Stimulated activated CD8-positive, alpha-beta memory T cell treated with anti-CD3 and anti-CD28 coated beads, Interleukin-4, amount 100 ng/mL, for 1 hour (primary cell): ENCODE results near the gene TCF12.

Experiments
- DNase-seq, 2 donors: peaks; one replicate each; pipeline ENCODE4 v3.0.0-alpha.2; 2020; ENCODE audit warnings: low read depth in 2 of 2, low spot score in 1 of 2

The TCF12 gene

DNA sequence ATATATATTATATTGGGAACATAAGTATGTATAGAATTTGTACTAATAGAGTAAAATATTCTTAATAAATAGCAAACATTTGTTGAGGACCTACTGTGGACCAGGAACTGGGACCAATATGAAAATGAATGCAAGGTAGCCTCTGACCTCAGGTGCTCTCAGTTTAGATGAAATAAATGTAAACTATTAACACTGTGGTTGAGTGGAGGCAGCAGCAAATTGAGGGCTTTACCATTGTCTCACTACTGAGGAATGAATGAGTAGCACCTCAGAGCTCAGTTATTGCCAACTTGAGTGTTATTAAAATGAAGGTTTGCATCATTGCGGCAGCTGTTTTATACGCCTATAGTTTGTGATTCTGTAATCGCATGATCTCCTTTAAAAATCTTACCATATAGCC is 366.9 kb downstream of the TCF12 start:
- DNase-seq, result no peak

DNA sequence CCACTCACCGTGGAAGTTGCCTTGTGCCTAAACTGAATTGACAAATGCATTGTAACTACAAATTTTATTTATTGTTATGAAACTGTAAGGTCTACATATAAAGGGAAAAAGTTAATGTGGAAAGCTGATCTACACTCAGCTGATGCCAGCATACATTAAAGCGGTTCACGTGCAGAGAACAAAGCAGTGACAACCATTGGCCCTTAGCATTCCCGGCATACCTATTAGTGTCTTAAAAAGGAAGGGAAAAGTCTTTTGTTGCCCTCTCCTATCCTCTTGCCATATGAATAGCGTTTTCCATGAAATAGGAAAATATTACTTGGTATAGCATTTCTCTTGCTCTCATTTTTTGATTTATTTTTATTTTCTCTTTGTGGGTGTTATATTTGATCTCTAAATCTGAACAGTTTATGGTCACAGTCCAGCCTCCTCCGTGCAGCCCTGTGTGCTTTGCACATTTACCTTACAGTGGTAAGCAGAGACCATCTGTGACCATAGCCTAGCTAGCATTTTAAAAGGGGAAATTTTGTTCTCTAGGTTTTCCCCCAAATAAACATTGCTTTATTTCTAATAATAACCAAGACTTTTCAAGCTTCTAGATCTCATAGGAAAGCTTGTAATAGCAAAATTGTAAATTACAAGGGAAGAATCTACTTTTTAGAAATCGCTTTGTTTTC is 368.1 kb downstream of the TCF12 start:
- no peak for DNase-seq

DNA sequence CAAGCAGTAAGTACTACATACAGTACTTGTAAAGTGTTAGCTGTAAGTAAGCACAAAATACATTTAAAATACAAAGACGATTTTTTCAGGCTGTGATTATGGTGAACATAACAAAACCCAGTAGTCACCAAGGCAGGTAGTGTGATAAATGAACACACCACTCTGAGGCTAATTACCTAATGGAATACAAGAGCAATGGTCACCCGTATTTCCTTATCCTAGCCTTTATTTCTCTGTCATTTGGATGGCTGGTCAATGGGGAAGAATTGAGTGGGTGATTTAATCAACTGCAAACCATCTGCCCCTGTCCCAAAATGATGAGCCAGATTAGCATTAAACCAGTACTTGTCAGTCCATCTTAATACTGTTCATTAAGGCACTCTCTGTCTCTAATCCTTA is 368.7 kb downstream of the TCF12 start:
- no peak for DNase-seq

DNA sequence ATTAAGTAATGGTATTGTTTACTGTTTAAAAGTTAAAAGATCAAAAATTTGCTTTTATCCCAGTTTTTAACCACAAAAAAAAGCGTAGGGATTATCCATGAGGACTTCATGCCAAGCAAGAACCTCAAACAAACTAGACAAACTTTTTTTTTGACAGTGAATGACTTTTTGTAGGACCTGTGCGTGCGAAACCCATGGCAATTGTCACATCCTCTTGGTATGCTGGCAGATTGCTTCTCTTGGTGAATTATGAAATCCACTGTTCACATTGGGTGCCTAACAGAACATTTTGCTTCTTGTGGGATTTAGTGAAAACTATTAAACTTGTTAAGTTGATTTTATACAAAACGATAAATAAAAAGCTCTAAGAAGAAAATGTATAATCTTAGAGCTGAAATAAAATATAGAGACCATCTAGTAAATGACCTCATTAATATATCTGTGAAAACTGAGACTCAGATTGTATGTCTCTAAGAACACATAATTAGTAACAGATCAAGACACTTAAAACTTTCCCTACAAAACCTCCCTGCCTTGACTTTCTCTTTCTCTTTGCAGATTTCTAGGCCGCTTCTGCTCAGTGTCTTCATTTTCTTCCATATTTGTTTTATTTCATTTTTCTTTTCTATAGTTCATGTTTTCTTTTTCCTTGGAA is 370.6 kb downstream of the TCF12 start:
- DNase-seq, result no peak

DNA sequence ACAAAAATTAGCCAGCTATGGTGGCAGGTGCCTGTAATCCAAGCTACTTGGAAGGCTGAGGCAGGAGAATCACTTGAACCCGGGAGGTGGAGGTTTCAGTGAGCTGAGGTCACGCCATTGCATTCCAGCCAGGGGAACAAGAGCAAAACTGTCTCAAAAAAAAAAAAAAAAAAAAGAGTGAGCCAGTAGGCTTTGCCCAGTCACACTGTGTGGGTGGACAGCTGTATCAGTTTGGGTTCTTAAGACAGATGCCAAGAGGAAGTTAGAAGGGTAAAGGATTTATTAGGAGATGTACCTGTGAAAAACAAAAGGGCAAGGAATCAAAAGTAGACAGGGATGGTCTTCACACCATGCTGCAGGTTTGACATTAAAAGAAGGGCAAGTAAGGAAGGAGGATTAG is 371.7 kb downstream of the TCF12 start:
- no peak for DNase-seq

DNA sequence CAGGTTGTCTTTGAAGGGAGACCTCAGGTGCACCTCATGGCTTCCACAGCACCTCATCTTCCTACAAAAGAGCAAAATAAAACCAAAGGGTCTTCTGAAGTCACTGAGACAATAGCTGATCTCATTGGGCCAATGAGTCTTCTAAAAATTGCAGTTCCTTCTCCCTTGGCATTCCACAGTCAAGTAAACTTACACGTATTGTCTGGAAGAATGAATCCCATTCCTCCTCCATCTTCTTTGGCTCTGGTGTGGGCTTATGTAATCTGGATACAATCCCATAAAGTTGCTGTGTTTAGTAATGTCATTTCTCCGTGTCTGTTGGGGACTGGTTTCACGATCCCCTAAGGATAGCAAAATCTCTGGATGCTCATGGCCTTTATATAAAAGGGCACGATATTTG is 372.4 kb downstream of the TCF12 start:
- DNase-seq, result no peak

DNA sequence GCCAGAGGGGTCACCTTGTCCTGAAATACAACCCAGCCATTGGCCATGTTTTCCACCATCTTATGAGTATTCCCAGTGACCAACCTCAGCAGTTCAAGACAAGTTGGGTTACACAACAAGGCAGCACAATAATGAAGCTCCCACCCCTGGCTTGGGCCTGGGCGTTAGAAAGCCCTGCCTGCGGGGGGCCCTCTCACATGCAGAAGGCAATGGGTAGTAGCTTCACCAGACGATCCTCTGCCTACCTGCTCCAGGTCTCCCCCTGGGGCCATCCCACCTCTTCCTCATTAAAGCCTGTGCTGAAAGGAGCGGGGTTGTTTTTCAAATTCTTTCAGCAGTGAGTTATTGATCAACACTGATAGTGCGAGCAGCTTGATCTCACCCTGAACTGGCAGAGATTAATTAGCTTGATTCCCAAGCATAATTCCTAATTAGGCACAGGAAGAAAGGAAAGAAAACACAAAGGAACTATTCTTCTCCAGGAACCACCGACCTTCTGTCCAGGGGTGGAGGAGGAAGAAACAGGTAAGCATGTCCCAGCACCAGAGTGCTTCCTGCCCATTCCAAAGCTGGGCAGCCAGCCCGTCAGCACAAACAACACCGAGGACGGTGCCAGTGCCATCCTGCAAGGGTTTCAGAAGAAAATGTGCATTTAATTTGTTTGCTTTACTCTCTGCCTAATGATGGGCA is 378.2 kb downstream of the TCF12 start:
- DNase-seq, result no peak

DNA sequence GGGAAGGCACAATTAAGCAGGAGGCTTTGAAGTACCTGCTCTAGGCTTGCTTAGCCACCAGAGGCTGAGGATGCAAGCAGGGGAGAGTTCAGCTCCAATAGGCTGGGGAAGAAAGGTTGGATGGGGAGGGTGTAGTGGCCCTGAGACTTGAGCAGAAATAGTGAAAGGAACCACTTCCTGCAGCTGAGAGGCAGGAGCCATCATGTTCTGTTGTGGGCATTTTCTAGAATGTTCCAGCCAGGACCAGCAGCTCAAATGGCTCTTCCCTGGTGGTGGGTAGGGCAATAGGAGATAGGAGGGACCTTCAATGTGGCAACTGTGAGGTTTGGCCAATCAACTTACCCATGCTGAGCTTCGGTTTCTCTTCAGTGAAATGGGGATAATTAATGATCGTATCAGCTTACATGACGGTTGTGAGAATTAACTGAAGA is 378.7 kb downstream of the TCF12 start:
- DNase-seq, result no peak

DNA sequence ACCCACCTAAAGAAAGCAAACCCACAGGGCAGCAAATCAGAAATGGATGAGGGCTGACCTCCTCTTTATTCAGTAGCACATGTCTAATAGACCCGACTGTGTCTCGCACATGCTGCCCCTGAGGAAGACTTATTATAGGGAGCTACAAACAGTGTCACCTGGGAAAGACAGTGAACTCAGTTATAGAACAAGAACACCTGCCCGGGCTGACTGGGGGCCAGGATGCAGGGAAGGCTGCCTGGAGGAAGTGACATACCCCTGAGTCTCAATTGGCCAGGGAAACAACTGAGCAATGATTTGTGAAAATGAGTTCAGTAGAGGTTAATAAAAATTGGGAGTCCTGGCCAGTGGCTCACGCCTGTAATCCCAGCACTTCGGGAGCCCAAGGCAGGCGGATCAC is 379.2 kb downstream of the TCF12 start:
- DNase-seq, result no peak

DNA sequence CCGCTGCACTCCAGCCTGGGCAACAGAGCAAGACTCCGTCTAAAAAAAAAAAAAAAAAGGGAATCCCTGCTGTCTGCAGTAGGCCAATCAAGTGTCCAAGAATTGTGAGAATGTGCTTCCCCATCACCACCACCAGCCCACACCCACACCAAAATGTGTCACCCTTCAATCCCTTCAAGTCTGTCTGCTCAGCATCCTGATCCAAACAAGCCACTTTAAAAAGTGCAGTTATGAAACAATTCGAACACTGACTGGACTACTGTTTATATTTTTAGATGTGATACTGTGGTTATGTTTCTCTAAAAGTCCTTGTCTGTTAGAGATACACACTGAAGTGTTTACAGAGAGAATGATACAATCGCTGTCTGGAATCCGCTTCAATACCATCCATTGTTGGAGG is 379.8 kb downstream of the TCF12 start:
- DNase-seq, result no peak

DNA sequence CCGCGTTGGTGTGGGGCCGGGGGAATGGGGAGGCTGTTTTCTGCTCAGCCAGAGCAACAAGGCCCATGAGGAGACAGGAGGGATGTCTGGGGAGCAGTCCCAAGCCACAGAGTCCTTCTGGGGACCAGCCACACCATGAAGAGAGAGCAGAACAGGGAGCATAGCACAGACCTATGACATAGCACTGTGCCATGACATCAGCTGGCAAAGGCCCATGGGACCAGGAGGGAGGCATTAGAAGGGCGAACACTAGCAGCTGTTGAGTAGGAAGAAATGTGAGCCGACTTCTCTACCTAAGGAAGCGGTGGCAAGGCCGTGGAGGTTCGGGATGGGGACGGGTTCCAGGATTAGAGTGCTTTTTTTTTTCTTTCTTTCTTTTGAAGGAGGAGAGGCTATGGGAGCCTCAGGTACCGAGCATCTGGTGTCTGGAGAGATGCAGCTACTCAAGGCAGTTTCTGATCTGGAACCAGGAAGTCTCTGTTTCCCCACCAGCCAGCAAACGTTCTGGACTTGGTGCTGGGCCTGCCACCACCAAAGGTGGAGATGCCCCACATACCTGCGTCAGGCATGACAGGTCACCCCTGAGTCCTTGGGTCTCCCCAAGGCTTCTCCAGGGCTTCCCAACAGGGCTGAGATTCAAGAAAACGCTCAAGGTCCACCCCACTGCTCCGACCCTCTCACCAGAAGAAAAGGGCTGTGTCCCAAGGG is 380.6 kb downstream of the TCF12 start:
- DNase-seq, result no peak

DNA sequence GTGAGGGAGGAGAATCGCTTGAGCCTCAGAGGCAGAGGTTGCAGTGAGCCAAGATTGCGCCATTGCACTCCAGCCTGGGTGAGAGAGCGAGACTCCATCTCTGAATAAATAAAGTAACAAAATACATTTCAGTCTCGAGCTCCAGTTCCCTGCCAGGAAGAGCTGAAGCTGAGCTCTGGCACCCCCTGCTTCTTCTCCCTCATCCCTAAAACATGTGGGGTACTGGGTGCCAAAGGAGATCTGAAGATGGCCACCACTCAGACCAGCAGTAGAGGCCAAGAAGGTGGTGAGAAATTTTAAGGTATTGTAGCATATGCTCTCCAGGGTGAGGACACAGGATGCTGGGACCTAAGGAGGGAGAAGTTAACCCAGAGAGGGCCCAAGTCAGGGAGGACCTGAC is 382.9 kb downstream of the TCF12 start:
- no peak for DNase-seq

DNA sequence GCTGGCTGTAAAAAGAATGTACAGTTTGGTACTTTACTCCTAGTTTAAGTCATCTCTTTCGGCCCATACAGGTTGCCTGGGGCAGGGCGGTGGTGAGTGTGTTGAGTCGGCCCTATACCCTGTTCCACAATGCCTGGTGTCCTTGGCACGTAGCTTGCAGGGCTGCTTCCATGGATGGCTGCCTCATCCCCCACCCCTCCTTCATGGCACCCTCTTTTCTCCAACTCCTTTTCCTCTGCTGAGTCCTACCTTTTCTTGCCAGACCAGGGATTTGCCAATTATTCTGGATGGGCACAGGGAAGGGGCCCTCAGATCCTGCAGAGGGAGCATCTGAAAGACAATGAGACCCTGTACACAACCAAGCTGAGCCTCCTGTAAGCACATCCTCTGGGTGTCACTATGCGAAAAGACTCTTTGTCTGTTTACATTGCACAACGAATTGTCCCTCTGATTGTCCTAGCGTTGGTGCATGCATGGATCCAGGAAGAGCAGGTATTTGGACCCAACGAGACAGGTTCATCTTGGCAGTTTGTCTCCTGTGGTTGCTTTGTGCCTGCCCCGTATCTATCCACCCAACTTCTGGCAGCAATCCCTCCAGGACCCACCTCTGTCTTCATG is 384.3 kb downstream of the TCF12 start:
- DNase-seq, result no peak

DNA sequence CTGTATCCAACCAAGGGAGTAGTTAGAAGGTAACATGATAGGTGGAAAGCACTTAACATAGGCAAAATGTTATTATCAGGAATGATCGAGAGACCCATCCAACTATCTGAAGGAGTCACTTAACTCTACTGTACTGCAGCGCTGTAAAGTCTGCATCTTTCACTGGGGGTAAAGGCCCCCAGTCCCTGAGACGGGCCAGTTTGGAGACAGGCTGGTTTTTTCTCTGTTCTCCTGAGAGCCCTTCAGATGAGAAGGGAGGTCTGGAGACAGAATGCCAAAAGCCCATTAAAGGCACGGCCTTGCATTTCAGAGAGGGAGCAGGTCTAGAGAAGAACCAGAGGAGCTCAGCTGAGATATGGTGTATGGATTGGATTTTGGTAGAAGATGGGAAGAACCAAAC is 386.6 kb downstream of the TCF12 start:
- DNase-seq, result no peak

DNA sequence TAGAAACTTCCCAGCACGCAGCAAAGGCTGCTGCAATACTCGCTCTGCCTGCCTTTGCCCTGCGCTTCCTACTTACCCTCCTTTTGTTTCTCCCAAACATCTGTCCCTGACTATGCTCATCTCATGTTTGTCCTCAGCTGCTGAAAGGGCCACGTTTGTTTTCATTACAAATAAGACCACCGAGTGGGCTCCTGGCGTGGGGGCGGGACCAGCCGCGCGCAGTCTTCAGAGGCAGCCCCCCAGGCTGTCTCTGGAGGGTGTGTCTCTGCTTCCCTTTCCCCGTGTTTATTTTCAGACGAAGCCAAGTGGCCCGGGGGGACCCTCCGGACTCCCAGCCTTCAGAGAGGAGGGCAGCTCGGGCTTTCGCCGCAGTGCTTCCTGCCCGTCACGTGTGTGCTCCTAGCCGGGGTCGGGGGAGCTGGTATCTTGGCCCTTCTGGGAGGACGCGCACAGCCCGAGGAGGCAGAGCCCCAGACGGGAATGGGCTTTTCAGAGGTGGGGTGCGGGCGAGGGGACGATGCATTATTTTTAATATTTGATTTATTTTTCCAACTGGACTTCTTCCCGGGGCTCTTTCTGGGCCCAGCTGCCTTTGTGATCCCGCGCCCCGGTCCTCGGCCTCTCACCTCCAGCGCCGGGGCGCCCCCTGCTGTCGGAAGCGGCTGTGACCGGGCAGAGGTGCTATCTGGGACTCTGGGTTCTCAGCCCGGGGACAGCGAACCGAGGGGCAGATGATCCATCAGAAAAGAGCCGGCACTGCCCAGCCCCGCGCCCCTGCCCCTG is 387.9 kb downstream of the TCF12 start:
- DNase-seq, result peak; percentile 53 to 71

DNA sequence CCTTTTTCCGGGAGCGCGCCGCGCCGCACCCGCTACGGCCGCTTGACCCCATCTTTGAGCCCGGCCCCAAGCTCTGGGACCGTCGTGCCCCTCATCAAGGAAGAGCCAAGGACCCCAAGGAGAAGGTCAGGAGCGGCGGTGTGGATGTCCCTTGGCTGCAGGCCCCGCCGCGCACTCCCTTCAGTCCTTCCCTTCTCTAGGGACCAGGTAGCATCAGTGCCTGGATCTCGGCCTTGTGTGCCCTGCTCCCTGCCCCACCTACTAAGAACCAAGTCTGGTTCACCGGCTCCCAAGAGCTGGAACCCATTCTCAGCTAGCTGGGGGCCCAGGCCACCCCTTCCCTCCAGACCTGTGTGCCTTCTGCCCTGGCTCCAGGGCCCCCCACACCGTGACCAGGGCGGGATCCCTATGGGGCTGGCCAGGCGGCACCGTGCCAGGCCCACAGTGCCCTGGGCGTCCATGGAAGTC is 388.5 kb downstream of the TCF12 start:
- DNase-seq, result no peak

DNA sequence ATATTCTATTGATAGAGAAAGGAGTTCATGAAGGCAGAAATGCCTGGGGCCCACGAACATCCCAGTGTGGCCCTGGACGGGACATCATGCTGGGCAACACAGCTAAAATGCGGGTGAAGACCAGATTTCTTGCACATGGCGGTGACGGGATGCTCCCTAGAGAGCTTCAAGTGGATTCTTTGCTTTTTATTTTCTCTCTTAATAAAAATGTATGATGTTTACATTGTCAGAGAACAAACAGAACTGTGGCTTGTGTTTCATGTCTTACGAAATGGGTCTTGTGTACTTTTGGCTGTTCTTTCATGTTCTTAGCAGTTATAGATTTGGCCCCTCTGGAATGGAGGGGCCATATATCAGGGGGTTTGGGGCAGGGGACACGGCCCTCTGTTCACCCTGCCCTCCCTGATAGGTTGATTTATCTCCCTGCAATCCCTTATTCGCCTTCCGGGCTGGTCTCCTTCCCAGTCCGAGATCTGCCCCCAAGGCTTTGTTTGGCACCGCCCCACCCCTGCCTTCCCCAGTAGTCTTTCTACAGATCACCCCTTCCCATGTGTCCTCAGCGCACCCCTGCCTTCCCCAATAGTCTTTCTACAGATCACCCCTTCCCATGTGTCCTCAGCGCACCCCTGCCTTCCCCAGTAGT is 389.2 kb downstream of the TCF12 start:
- no peak for DNase-seq

DNA sequence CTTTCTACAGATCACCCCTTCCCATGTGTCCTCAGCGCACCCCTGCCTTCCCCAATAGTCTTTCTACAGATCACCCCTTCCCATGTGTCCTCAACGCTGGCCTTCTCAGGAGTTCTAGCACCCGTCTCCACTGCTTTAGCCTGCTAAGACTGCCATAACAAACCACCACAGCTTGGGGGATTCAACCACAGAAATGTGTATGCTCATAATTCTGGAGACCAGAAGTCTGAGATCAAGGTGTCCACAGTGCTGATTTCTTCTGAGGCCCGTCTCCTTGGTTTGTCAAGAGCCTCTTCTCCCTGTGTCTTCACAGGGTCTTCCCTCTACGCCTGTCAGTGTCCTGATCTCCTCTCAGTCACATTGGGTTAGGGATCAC is 389.7 kb downstream of the TCF12 start:
- DNase-seq, result no peak

DNA sequence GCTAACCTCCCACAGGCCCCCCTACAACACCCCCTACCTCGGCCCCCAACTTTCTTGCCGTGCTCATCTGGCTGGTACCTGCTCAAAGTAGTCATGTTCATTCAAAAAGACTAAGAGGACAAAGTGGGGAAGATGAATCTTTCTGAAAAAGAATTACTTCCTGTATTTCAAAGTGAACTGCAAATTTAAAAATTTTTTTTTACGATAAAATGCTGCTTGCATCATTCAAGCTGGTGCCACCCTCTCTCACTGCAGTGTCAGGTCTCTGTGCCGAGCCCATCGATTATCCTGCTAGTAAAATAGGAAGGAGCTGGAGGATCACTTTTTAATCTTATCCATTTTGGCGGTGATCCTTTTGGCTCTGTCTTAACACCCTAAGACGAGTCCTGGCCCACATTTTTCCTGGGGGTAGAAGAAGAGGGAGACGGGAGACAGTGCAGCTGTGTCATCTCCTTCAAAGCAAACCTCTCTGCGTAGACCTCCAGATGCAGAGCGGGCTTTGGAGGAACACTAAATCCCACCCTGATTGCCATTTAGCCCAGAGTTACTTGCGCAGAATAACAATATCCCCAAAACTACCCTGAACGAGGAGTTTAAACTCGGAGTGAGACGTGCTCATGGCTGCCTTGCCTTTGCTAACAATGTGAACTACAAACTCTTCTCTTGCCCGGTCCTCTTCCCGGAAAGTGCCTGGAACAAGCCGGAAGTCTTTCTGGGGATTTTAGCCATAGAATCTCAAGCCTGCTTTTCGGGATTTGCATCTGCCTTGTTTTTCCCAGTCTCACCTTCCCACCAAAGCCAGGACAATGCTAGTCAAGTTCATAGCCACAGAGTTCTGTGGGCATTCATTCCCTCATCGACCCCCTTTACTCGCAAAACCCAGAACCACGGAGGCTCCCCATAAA is 391.7 kb downstream of the TCF12 start:
- DNase-seq, result no peak
